Stimulated activated CD4-positive, alpha-beta T cell treated with anti-CD3 and anti-CD28 coated beads, Interleukin-1b, Interleukin-23, amount 100 ng/mL, for 24 hours (primary cell): ENCODE results near the gene ZFAND2A.
"Not testable (repeated sequence)": the region's sequence is repeated elsewhere in the genome, so short reads cannot be mapped to it uniquely, and the experiment has no call there.

Experiments
- DNase-seq, 4 experiments: peaks; one replicate each; pipeline ENCODE4 v3.0.0-alpha.2; 2020; ENCODE audit warnings: low read depth in 4 of 4, low spot score in 1 of 4

Gene ZFAND2A

GRCh38 chr7:1154172-1154739 is 5.7 kb downstream of the ZFAND2A start:
- DNase-seq, result no peak

GRCh38 chr7:1152492-1152891 is 7.5 kb downstream of the ZFAND2A start:
- no peak for DNase-seq

GRCh38 chr7:1151653-1152425 is 8.2 kb downstream of the ZFAND2A start:
- DNase-seq, result no peak

- no peak for DNase-seq
Measured at GRCh38 chr7:1151156-1151555, 8.8 kb downstream of the ZFAND2A start.

- DNase-seq, result no peak
Measured at GRCh38 chr7:1150400-1151002, 9.5 kb downstream of the ZFAND2A start.

GRCh38 chr7:1149351-1149794 is 10.6 kb downstream of the ZFAND2A start:
- DNase-seq, result no peak

- DNase-seq, result not testable (repeated sequence)
Measured at GRCh38 chr7:1147873-1148272, 12.1 kb downstream of the ZFAND2A start.

GRCh38 chr7:1144269-1144771 is 15.7 kb downstream of the ZFAND2A start:
- DNase-seq, result no peak

- DNase-seq, result not testable (repeated sequence)
Measured at GRCh38 chr7:1143031-1143430, 17.0 kb downstream of the ZFAND2A start.

GRCh38 chr7:1142051-1142635 is 17.9 kb downstream of the ZFAND2A start:
- DNase-seq, result no peak

GRCh38 chr7:1141651-1142050 is 18.3 kb downstream of the ZFAND2A start:
- DNase-seq, result no peak

- no peak for DNase-seq
Measured at GRCh38 chr7:1140476-1141104, 19.4 kb downstream of the ZFAND2A start.

- DNase-seq, result no peak
Measured at GRCh38 chr7:1137517-1138167, 22.4 kb downstream of the ZFAND2A start.

GRCh38 chr7:1136841-1137516 is 23.0 kb downstream of the ZFAND2A start:
- no peak for DNase-seq

- DNase-seq, result no peak
Measured at GRCh38 chr7:1134951-1135350, 25.0 kb downstream of the ZFAND2A start.

GRCh38 chr7:1131471-1132265 is 28.3 kb downstream of the ZFAND2A start:
- DNase-seq, result no peak

GRCh38 chr7:1130021-1130990 is 29.7 kb downstream of the ZFAND2A start:
- no peak for DNase-seq

- DNase-seq, result no peak
Measured at GRCh38 chr7:1129431-1129830, 30.6 kb downstream of the ZFAND2A start.
